GM12878 (cell line): ENCODE measurements around the gene EHD1. TPM values are rescaled to one million over a fixed set of nuclear protein-coding genes. Genes with fewer than 3 reads are reported as not detected.

Experiments used
- ATF7 ChIP-seq: fragments of 450-650 bp; IDR thresholded peaks from 2 replicates; pipeline ENCODE4 v1.6.1; 2016; ENCODE audit warnings: low read depth, mild to moderate bottlenecking
- BCL3 ChIP-seq: IDR thresholded peaks from 2 replicates; pipeline ENCODE4 v1.6.1; 2011; ENCODE audit warnings: borderline replicate concordance, low read depth, mild to moderate bottlenecking, moderate library complexity, low read length; ENCODE audit not compliant: insufficient read depth, poor library complexity, severe bottlenecking
- CBFB ChIP-seq: IDR thresholded peaks from 2 replicates; pipeline ENCODE4 v1.6.1; 2016; ENCODE audit warnings: antibody characterized with exemption, low read depth
- CHD2 ChIP-seq: IDR thresholded peaks from 2 replicates; pipeline ENCODE4 v1.6.1; 2011; ENCODE audit warnings: low read depth, low read length, improper control_type of control experiment, borderline replicate concordance
- E2F8 ChIP-seq: fragments of 450-650 bp; IDR thresholded peaks from 2 replicates; pipeline ENCODE4 v1.6.1; 2018; ENCODE audit warnings: mild to moderate bottlenecking, low read depth, moderate library complexity; ENCODE audit not compliant: partially characterized antibody
- IRF4 ChIP-seq: IDR thresholded peaks from 2 replicates; pipeline ENCODE4 v1.6.1; 2011; ENCODE audit warnings: low read depth, low read length
- LARP7 ChIP-seq: fragments of 450-650 bp; IDR thresholded peaks from 2 replicates; pipeline ENCODE4 v1.6.1; 2017; ENCODE audit warnings: mild to moderate bottlenecking
- NFXL1 ChIP-seq: fragments of 450-650 bp; IDR thresholded peaks from 2 replicates; pipeline ENCODE4 v1.6.1; 2017; ENCODE audit warnings: antibody characterized with exemption, mild to moderate bottlenecking, borderline replicate concordance
- SMAD1 ChIP-seq: fragments of 450-650 bp; IDR thresholded peaks from 2 replicates; pipeline ENCODE4 v1.6.1; 2018; ENCODE audit warnings: mild to moderate bottlenecking, low read depth; ENCODE audit not compliant: partially characterized antibody
- TARDBP ChIP-seq: IDR thresholded peaks from 2 replicates; pipeline ENCODE4 v1.6.1; 2016; ENCODE audit warnings: borderline replicate concordance
- TCF3 ChIP-seq: IDR thresholded peaks from 2 replicates; pipeline ENCODE4 v1.6.1; 2012; ENCODE audit warnings: low read depth, mild to moderate bottlenecking, low read length, borderline replicate concordance; ENCODE audit not compliant: insufficient read depth
- USF1 ChIP-seq: IDR thresholded peaks from 2 replicates; pipeline ENCODE4 v1.6.1; 2011; ENCODE audit warnings: borderline replicate concordance, low read depth, mild to moderate bottlenecking, moderate library complexity, mixed read lengths, low read length; ENCODE audit not compliant: insufficient read depth; ENCODE audit errors: extremely low read length
- WRNIP1 ChIP-seq: IDR thresholded peaks from 2 replicates; pipeline ENCODE4 v1.6.1; 2011; ENCODE audit warnings: low read depth, low read length, improper control_type of control experiment, borderline replicate concordance
- ZBTB4 ChIP-seq: fragments of 450-650 bp; formaldehyde crosslinking; IDR thresholded peaks from 2 replicates; pipeline ENCODE4 v1.4.0; 2022; ENCODE audit warnings: mild to moderate bottlenecking, moderate library complexity
- ZBTB40 ChIP-seq: fragments of 450-650 bp; IDR thresholded peaks from 2 replicates; pipeline ENCODE4 v1.6.1; 2016; ENCODE audit warnings: mild to moderate bottlenecking, moderate library complexity, borderline replicate concordance
- ZNF274 ChIP-seq: IDR thresholded peaks from one replicate; pipeline ENCODE4 v1.8.0; 2011; ENCODE audit not compliant: insufficient read length, insufficient read depth
- polyA plus RNA-seq, 11 experiments: library from polyadenylated mRNA; depleted of rRNA in 4 of 11; unstranded in 6 of 11; stranded (reverse) in 5 of 11; fragments of >200 nt; fragmentation: Nextera tagmentation in 4 of 11; fragmentation: Illumina TruSeq in 1 of 11; extraction: Ambion mirVana in 4 of 11; extraction: Trizol in 1 of 11; gene quantifications; 1 replicate in 1 of 11; 2 replicates in 10 of 11; pipeline versions ENCODE4 v1.2.1 to v1.2.3, GENCODE V29; 2011 to 2016; ENCODE audit warnings: inconsistent platforms in 2 of 11, missing spikeins in 2 of 11, low read depth in 1 of 11
- total RNA-seq, 4 experiments: library from RNA; depleted of rRNA in 3 of 4; stranded (reverse); fragments of >200 nt in 3 of 4; fragmentation: Illumina TruSeq in 1 of 4; extraction: Trizol in 1 of 4; gene quantifications; 2 replicates each; pipeline versions ENCODE4 v1.2.1 to v1.2.3, GENCODE V29; 2013 to 2021

The EHD1 gene
- total and polyA plus RNA-seq, 10 of the 15 experiments (the other 5 are each of a cell fraction or from before 2014, with no cell fraction given), result 1.0 to 165 (median 66.5) TPM

- no peak for TF ChIP-seq ZBTB40
- no peak for TF ChIP-seq CHD2
- no peak for TF ChIP-seq E2F8
- TF ChIP-seq IRF4, result no peak; the same call in 1 of the 2 replicates
- no peak for TF ChIP-seq ZBTB4 (CRISPR knock-in tag)
- no peak for TF ChIP-seq TARDBP
- no peak for TF ChIP-seq ATF7
- TF ChIP-seq NFXL1, result no peak
- no peak for TF ChIP-seq ZNF274
- peak; percentile 45 for TF ChIP-seq BCL3
- TF ChIP-seq LARP7, result peak; percentile 48; the same call in 1 of the 2 replicates
- TF ChIP-seq SMAD1, result no peak
- no peak for TF ChIP-seq USF1
- TF ChIP-seq TCF3, result peak; percentile 83
- no peak for TF ChIP-seq WRNIP1
- no peak for TF ChIP-seq CBFB
Observed at GRCh38 chr11:64851831-64852351, 26.5 kb downstream of the EHD1 start (continued).
